OCI-LY3 (cell line): ENCODE results near the gene MTOR.

ENCODE experiments used
- H2AFZ ChIP-seq: fragments of 200-600, 300-600 bp; shearing (Covaris generic); 2 replicates; pipeline ENCODE4 v1.6.0; 2014; ENCODE audit warnings: antibody characterized with exemption, low read depth, low read length
- H3K27ac ChIP-seq: fragments of 200-600, 300-600 bp; sonication (generic); 2 replicates; pipeline ENCODE4 v1.5.1; 2014; ENCODE audit warnings: mild to moderate bottlenecking, low read length, moderate library complexity, mixed read lengths
- H3K27me3 ChIP-seq: fragments of 200-600, 300-600 bp; sonication (generic); 2 replicates; pipeline ENCODE4 v1.6.1; 2014; ENCODE audit warnings: low read depth, low read length, mixed read lengths
- H3K36me3 ChIP-seq: fragments of 200-600, 300-600 bp; sonication (generic); replicated peaks from 2 replicates; pipeline ENCODE3; 2014; ENCODE audit warnings: low read depth, low read length, mixed read lengths
- H3K4me1 ChIP-seq: fragments of 300-600, 200-600 bp; sonication (generic); 2 replicates; pipeline ENCODE4 v1.6.1; 2014; ENCODE audit warnings: low read length, mixed read lengths
- H3K4me2 ChIP-seq: fragments of 200-600, 300-600 bp; sonication (generic); 2 replicates; pipeline ENCODE4 v1.6.1; 2014; ENCODE audit warnings: low read length, mixed read lengths
- H3K4me3 ChIP-seq: fragments of 300-600, 200-600 bp; sonication (generic); 2 replicates; pipeline ENCODE4 v1.5.1; 2014; ENCODE audit warnings: antibody characterized with exemption, mild to moderate bottlenecking, low read length, moderate library complexity
- H3K79me2 ChIP-seq: fragments of 300-600, 200-600 bp; shearing (Covaris generic); 2 replicates; pipeline ENCODE4 v1.6.1; 2014; ENCODE audit warnings: mild to moderate bottlenecking, low read length, mixed read lengths
- H3K9ac ChIP-seq: fragments of 300-600, 200-600 bp; shearing (Covaris generic); 2 replicates; pipeline ENCODE4 v1.6.0; 2014; ENCODE audit warnings: mild to moderate bottlenecking, low read length, moderate library complexity
- H3K9me3 ChIP-seq: fragments of 200-600, 300-600 bp; shearing (Covaris generic); 2 replicates; pipeline ENCODE4 v1.6.1; 2014; ENCODE audit warnings: low read length, mixed read lengths; ENCODE audit not compliant: insufficient read depth
- H4K20me1 ChIP-seq: fragments of 200-600, 300-600 bp; sonication (generic); 2 replicates; pipeline ENCODE4 v1.6.1; 2016; ENCODE audit warnings: low read length, mixed read lengths; ENCODE audit not compliant: insufficient read depth
- EZH2phosphoT487 ChIP-seq: fragments of 200-600 bp; shearing (Covaris generic); IDR thresholded peaks from 2 replicates; pipeline ENCODE4 v1.6.1; 2018; ENCODE audit warnings: antibody characterized with exemption, mixed run types, low read depth
- TF ChIP-seq, protein P1 (sequence below): fragments of 200-600, 300-600 bp; sonication (generic); IDR thresholded peaks from 2 replicates; pipeline ENCODE4 v1.5.1; 2014; ENCODE audit warnings: antibody characterized with exemption, low read length, low read depth

Gene MTOR

DNA sequence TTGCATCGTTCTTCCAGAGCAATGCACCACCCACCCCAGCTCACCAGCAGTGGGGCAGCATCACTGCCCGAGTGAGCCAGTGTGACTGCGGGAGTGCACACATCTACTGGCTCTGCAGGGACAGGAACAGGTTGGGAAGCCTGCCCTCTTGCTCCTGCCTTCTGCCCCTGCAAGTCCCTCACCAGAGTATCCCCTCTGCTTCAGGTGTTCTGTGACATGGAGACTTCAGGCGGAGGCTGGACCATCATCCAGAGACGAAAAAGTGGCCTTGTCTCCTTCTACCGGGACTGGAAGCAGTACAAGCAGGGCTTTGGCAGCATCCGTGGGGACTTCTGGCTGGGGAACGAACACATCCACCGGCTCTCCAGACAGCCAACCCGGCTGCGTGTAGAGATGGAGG, 69.0 kb downstream of the MTOR start:
- Histone ChIP-seq H3K79me2 (no peaks in the 10 kb centered on the region), H3K9ac (no peak overlapping the region), H3K9me3 (no peaks in the 10 kb centered on the region), H3K4me3 (no peak overlapping the region), H3K27ac (no peak overlapping the region), H3K36me3 (no peaks in the 10 kb centered on the region), H3K4me1 (no peaks in the 10 kb centered on the region), H3K27me3 (no peaks in the 10 kb centered on the region), H3K4me2 (no peak overlapping the region), H2AFZ (no peak overlapping the region), H4K20me1 (no peaks in the 10 kb centered on the region)
- TF ChIP-seq, protein P1, sequence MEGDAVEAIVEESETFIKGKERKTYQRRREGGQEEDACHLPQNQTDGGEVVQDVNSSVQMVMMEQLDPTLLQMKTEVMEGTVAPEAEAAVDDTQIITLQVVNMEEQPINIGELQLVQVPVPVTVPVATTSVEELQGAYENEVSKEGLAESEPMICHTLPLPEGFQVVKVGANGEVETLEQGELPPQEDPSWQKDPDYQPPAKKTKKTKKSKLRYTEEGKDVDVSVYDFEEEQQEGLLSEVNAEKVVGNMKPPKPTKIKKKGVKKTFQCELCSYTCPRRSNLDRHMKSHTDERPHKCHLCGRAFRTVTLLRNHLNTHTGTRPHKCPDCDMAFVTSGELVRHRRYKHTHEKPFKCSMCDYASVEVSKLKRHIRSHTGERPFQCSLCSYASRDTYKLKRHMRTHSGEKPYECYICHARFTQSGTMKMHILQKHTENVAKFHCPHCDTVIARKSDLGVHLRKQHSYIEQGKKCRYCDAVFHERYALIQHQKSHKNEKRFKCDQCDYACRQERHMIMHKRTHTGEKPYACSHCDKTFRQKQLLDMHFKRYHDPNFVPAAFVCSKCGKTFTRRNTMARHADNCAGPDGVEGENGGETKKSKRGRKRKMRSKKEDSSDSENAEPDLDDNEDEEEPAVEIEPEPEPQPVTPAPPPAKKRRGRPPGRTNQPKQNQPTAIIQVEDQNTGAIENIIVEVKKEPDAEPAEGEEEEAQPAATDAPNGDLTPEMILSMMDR: no peak
- no peak for TF ChIP-seq EZH2phosphoT487

DNA sequence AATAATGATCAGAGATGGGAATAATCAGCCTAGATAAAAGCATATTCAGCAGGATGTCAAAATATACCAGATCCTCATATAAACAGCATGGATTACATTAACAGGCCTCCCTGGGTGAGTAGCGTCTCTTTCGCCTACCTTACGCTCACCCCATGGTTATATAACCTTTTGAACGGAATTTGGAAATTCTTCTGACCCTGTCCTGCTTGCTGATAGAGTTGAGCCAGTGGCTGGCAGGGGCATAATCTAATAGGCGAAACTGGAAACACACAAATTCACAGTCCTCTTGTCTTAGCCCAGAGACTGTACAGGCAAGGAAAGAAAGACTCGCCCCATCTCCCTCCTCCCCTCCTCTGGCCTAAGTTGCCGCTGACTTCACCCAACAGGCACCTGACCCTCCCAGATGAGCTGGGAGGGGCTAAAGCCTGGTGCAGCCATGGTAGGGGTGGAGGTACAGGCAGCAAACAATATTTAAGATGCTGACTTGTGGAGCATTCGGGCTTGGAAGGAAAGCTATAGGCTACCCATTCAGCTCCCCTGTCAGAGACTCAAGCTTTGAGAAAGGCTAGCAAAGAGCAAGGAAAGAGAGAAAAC, 73.4 kb downstream of the MTOR start, which contains the start of gene ANGPTL7:
ANGPTL7 (plus strand) TSS at position 498 of the 594 bp plus-strand sequence. CDS start 225 bp downstream, outside the sequence.
- no peaks in the 10 kb centered on the region for H3K79me2 ChIP-seq
- TF ChIP-seq, protein P1: no peak
- TF ChIP-seq EZH2phosphoT487: no peak
- no peak within 1 kb of the TSS for H3K9ac ChIP-seq
- H3K27me3 ChIP-seq: no peaks in the 10 kb centered on the region
- no peak within 1 kb of the TSS for H2AFZ ChIP-seq
- H3K27ac ChIP-seq: no peak within 1 kb of the TSS
- H4K20me1 ChIP-seq: no peaks in the 10 kb centered on the region
- H3K4me3 ChIP-seq: no peak within 1 kb of the TSS
- H3K9me3 ChIP-seq: no peaks in the 10 kb centered on the region
- no peaks in the 10 kb centered on the region for H3K36me3 ChIP-seq
- H3K4me1 ChIP-seq: no peaks in the 10 kb centered on the region
- H3K4me2 ChIP-seq: no peak within 1 kb of the TSS

DNA sequence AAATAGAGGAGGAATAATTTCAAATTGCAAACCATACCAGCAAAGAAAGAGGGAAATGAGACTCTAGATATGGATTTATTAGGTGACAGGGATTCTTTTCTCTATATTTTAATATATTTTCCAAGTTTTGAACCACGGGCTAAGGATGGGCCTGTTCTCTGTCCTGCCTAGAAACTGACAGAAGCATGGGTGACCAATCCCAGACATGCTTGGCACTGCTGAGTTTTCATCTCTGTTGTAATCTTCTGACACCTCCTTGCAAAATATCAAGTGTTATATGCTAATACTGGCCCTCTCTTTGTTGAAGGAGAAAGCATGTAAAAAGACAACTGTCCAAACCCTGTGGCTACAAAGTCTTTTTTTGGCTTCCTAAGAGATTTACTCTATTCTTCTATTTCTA, 74.0 kb downstream of the MTOR start:
- no peak overlapping the region for H3K27ac ChIP-seq
- H3K9ac ChIP-seq: no peak overlapping the region
- no peaks in the 10 kb centered on the region for H3K4me1 ChIP-seq
- no peaks in the 10 kb centered on the region for H3K79me2 ChIP-seq
- no peak overlapping the region for H3K4me3 ChIP-seq
- no peak overlapping the region for H3K4me2 ChIP-seq
- no peaks in the 10 kb centered on the region for H4K20me1 ChIP-seq
- H3K27me3 ChIP-seq: no peaks in the 10 kb centered on the region
- TF ChIP-seq, protein P1: no peak
- TF ChIP-seq EZH2phosphoT487: no peak
- no peak overlapping the region for H2AFZ ChIP-seq
- no peaks in the 10 kb centered on the region for H3K9me3 ChIP-seq
- H3K36me3 ChIP-seq: no peaks in the 10 kb centered on the region

DNA sequence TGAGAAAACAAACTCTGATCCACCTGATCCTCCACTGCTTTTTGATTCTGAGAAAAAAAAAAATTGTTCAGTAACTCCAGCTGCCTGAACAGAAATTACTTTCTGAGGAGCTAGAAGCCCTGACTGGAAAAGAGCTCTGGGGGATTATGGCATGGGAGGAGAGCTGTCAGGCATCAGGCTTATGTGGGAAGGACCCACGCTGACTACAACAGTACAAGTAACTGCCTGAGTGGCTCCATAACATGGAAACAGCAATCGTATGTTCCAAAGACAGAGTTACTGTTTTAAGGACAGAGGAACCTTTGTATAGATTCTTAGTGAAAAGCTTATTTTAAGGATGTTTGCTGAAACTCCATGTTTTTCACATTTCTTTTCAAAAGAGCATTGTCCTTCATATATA, 74.4 kb downstream of the MTOR start:
- no peak overlapping the region for H3K9ac ChIP-seq
- no peaks in the 10 kb centered on the region for H3K36me3 ChIP-seq
- no peaks in the 10 kb centered on the region for H4K20me1 ChIP-seq

More for the DNA sequence above, 74.4 kb downstream of the MTOR start:
- H3K4me3 ChIP-seq: no peak overlapping the region
- no peaks in the 10 kb centered on the region for H3K9me3 ChIP-seq
- H3K27me3 ChIP-seq: no peaks in the 10 kb centered on the region
- H3K4me1 ChIP-seq: no peaks in the 10 kb centered on the region
- no peak overlapping the region for H2AFZ ChIP-seq
- H3K79me2 ChIP-seq: no peaks in the 10 kb centered on the region
- H3K4me2 ChIP-seq: no peak overlapping the region
- TF ChIP-seq, protein P1: no peak
- no peak for TF ChIP-seq EZH2phosphoT487
- H3K27ac ChIP-seq: no peak overlapping the region
